Stomach (tissue), 9 donors: ENCODE data around the gene PPP5C. TPM values are rescaled to one million over a fixed set of nuclear protein-coding genes. Genes with fewer than 3 reads are reported as not detected.
"Not testable (repeated sequence)": the region's sequence is repeated elsewhere in the genome, so short reads cannot be mapped to it uniquely, and the experiment has no call there.

Experiments
- DNase-seq, 2 donors: peaks; one replicate each; pipeline versions ENCODE4 v3.0.0 to v3.0.0-alpha.2; 2013 to 2019
- H3K27ac ChIP-seq, 5 donors: fragments of 200-600 bp in 4 of 5; sonication (generic) in 4 of 5; one replicate each; pipeline ENCODE4 v1.5.1; 2013 to 2019; ENCODE audit warnings: mild to moderate bottlenecking in 1 of 5, moderate library complexity in 1 of 5
- H3K27me3 ChIP-seq, 3 donors: fragments of 200-600 bp; sonication (generic); one replicate each; pipeline ENCODE4 v1.5.1; 2017 to 2019; ENCODE audit warnings: mixed run types in 1 of 3
- H3K36me3 ChIP-seq, 4 donors: fragments of 200-600 bp; sonication (generic); 1 replicate in 3 of 4; 2 replicates in 1 of 4; pipeline ENCODE4 v1.5.1; 2016 to 2019
- H3K4me1 ChIP-seq, 4 donors: fragments of 200-600 bp; sonication (generic); one replicate each; pipeline ENCODE4 v1.5.1; 2016 to 2019
- H3K4me3 ChIP-seq, 4 donors: fragments of 200-600 bp; sonication (generic) in 3 of 4; one replicate each; pipeline ENCODE4 v1.5.1; 2016 to 2019; ENCODE audit warnings: mild to moderate bottlenecking in 1 of 4
- H3K9me3 ChIP-seq, 4 donors: fragments of 200-600 bp; sonication (generic); one replicate each; pipeline ENCODE4 v1.5.1; 2016 to 2019
- CTCF ChIP-seq, 7 experiments: fragments of 450-650 bp in 4 of 7; fragments of 200-600 bp in 3 of 7; sonication (generic) in 3 of 7; IDR thresholded peaks; one replicate each; pipeline ENCODE4 v1.5.1; 2016 to 2019; ENCODE audit warnings: antibody characterized with exemption in 7 of 7, control low read depth in 2 of 7, mild to moderate bottlenecking in 1 of 7
- EP300 ChIP-seq: sonication (generic); formaldehyde crosslinking; IDR thresholded peaks from one replicate; pipeline ENCODE4 v1.6.1; 2017; ENCODE audit warnings: antibody characterized with exemption
- POLR2A ChIP-seq, 4 donors: fragments of 450-650 bp; IDR thresholded peaks; one replicate each; pipeline ENCODE4 v1.6.1; 2016; ENCODE audit warnings: antibody characterized with exemption in 4 of 4, control low read depth in 2 of 4, mild to moderate bottlenecking in 1 of 4, moderate library complexity in 1 of 4
- POLR2AphosphoS5 ChIP-seq, 3 donors: sonication (generic); formaldehyde crosslinking; IDR thresholded peaks; one replicate each; pipeline ENCODE4 v1.6.1; 2016; ENCODE audit warnings: antibody characterized with exemption in 3 of 3
- WGBS, 5 donors: extraction: QIAGEN DNeasy Blood & Tissue Kit in 3 of 5; methylation state at CpG; one replicate each; pipeline versions ENCODE4 v1.1.5 to v1.1.7; 2013 to 2018; 5-methylcytosine and 5-hydroxymethylcytosine counted together
- intact Hi-C: fragments of 100-400 bp; cut with DNase I; formaldehyde crosslinking; loops from one replicate; pipeline ENCODE4 v1.15.1; 2023; ENCODE audit warnings: low total_unique reads
- polyA plus RNA-seq, 3 donors: library from polyadenylated mRNA; stranded (reverse); fragments of 200-250 nt; gene quantifications; one replicate each; pipeline ENCODE4 v1.2.3, GENCODE V29; 2013
- small RNA-seq, 4 donors: library from RNA; depleted of rRNA; stranded (forward); fragments of <200 nt; gene quantifications; one replicate each; pipeline ENCODE3, GENCODE V24; 2016
- total RNA-seq, 5 donors: library from RNA; depleted of rRNA; stranded (reverse); fragments of >200 nt; gene quantifications; one replicate each; pipeline versions ENCODE4 v1.1.0 to v1.2.3, GENCODE V29; 2014 to 2016
- donor health status: healthy with polysubstance abuse.
- donor health status: Bipolar disorder and iron deficiency.
- donor health status: healthy.

The PPP5C gene
- total and polyA plus RNA-seq, 8 donors = 29.6 to 124 (median 63.4) TPM

DNA sequence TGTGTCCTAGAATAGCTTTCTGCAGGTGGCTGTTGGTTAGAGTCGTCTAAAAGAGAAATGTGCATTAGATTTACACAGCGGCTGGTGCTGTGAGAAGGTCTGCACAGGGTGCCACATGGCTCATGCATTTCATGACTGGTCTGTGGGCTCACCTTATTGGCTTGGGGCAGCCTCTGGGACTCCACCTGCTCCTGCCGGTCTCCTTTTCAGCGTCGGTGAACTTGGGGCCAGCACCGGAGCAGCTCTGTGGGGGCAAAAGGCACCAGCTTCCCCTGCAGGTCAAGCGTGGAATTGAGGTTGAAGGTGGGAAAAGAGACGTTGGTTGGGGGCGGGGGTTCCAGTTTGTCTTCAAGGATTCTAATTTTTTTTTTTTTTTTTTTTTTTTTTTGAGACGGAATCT is 84.9 kb downstream of the PPP5C start:
- intact Hi-C loops = no loop called here
- Histone ChIP-seq H3K27me3 (peaks cover 0 to 81% (median 17%) of the 10 kb centered on the region in 3 donors), H3K27ac (no peak overlapping the region), H3K4me1 (peaks cover 0 to 18% (median 10%) of the 10 kb centered on the region in 4 donors), H3K36me3 (no peaks in the 10 kb centered on the region), H3K4me3 (no peak overlapping the region), H3K9me3 (no peaks in the 10 kb centered on the region)
- 26 to 42% (median 35%) methylated on average over 8 to 10 of the region's 10 CpGs for WGBS, 5 donors
- peak in 1 of 2 donors; percentile 55 for DNase-seq
- TF ChIP-seq POLR2A (IDR thresholded peaks at IDR 0.05) (no peak), POLR2AphosphoS5 (IDR thresholded peaks at IDR 0.05) (no peak), CTCF (IDR thresholded peaks at IDR 0.05) (no peak), EP300 (no peak)

- intact Hi-C loops, H3K36me3 ChIP-seq, H3K27ac ChIP-seq, H3K4me1 ChIP-seq, H3K9me3 ChIP-seq, DNase-seq, H3K4me3 ChIP-seq: not testable (repeated sequence)
- WGBS, 5 donors = 55 to 64% (median 62%) methylated on average over 7 of the region's 7 CpGs
- peaks cover 0 to 65% (median 10%) of the 10 kb centered on the region in 3 donors for H3K27me3 ChIP-seq
Observed at GRCh38 chr19:46433470-46433869, 86.6 kb downstream of the PPP5C start.

DNA sequence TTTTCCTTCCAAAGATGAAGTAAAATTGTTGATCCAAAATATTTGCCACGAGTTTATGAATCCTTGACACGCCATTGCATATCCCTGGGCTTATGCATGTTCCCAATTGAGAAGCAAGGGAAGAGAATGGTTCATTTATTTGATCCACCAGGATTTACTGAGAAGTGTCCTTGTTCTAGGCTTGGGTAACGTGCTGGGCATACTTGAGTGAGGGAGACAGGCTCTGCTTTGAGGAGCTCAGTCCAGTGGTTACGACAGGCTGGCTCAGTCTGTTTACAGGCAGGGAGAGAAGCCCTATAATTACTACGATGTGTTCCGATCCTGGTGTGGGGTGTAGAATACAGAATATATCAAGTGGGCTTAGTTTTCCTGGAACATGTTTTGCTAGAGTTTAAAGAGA is 88.1 kb downstream of the PPP5C start:
- Histone ChIP-seq H3K36me3 (no peaks in the 10 kb centered on the region), H3K9me3 (no peaks in the 10 kb centered on the region), H3K27me3 (peaks cover 0 to 49% (median 5%) of the 10 kb centered on the region in 3 donors), H3K27ac (no peak overlapping the region), H3K4me3 (no peak overlapping the region), H3K4me1 (no peaks in the 10 kb centered on the region)
- 49 to 61% (median 50%) methylated on average over 6 of the region's 6 CpGs for WGBS, 5 donors
- TF ChIP-seq POLR2AphosphoS5 (IDR thresholded peaks at IDR 0.05) (no peak), CTCF (IDR thresholded peaks at IDR 0.05) (no peak), POLR2A (IDR thresholded peaks at IDR 0.05) (no peak), EP300 (no peak)
- no peak for DNase-seq
- intact Hi-C loops = no loop called here

- intact Hi-C loops, H3K9me3 ChIP-seq, H3K36me3 ChIP-seq, H3K27ac ChIP-seq, DNase-seq, H3K4me3 ChIP-seq, H3K4me1 ChIP-seq: not testable (repeated sequence)
- H3K27me3 ChIP-seq = peaks cover 0 to 45% (median 5%) of the 10 kb centered on the region in 3 donors
- WGBS, 5 donors = 94 to 97% (median 96%) methylated on average over 4 of the region's 4 CpGs
Observed at GRCh38 chr19:46435689-46436088, 88.8 kb downstream of the PPP5C start.

Small RNAs within 50 kb of the gene (small RNA-seq; reads per million reads assigned to genes)
- gene RNU6-924P = 0 reads per million in 4 donors

Other genes starting within 250 kb of the PPP5C start
- gene IGFL3, start 222.4 kb upstream of the PPP5C start, total RNA-seq = not detected
- gene IGFL3, start 222.4 kb upstream of the PPP5C start, polyA plus RNA-seq = not detected
- gene IGFL2, start 198.8 kb upstream of the PPP5C start, total RNA-seq = not detected
- under 1 TPM in 1 of 3 donors, not detected in 2; 0.45 TPM for gene IGFL2, start 198.8 kb upstream of the PPP5C start, polyA plus RNA-seq
- gene IGFL1, start 117.3 kb upstream of the PPP5C start, total RNA-seq = not detected
- under 1 TPM in 2 of 3 donors, not detected in 1; 0.50 to 0.88 TPM for gene IGFL1, start 117.3 kb upstream of the PPP5C start, polyA plus RNA-seq
- gene HIF3A, start 50.0 kb upstream of the PPP5C start, total RNA-seq = 100 to 1,000 TPM in 4 of 5 donors, 10 to 100 TPM in 1; 83.2 to 235 (median 144) TPM
- gene HIF3A, start 50.0 kb upstream of the PPP5C start, polyA plus RNA-seq = 10 to 100 TPM; 17.6 to 22.0 (median 20.5) TPM
- gene CCDC8, start 66.5 kb downstream of the PPP5C start, total RNA-seq = 10 to 100 TPM in 1 of 5 donors, under 1 TPM in 2, not detected in 2; 0.29 to 22.9 (median 0.89) TPM
- 1 to 10 TPM; 1.4 to 4.4 (median 3.8) TPM for gene CCDC8, start 66.5 kb downstream of the PPP5C start, polyA plus RNA-seq
- under 1 TPM in 1 of 5 donors, not detected in 4; 0.18 TPM for gene PNMA8C, start 81.8 kb downstream of the PPP5C start, total RNA-seq
- under 1 TPM in 1 of 3 donors, not detected in 2; 0.05 TPM for gene PNMA8C, start 81.8 kb downstream of the PPP5C start, polyA plus RNA-seq
- gene PNMA8A, start 124.5 kb downstream of the PPP5C start, total RNA-seq = 1 to 10 TPM in 2 of 5 donors, under 1 TPM in 1, not detected in 2; 0.43 to 4.8 (median 3.1) TPM
- 1 to 10 TPM; 1.1 to 1.5 (median 1.3) TPM for gene PNMA8A, start 124.5 kb downstream of the PPP5C start, polyA plus RNA-seq
- gene PNMA8B, start 148.8 kb downstream of the PPP5C start, total RNA-seq = 1 to 10 TPM in 2 of 5 donors, under 1 TPM in 2, not detected in 1; under 0.01 to 4.1 (median 0.72) TPM
- 1 to 10 TPM in 1 of 3 donors, under 1 TPM in 2; 0.40 to 1.1 (median 0.76) TPM for gene PNMA8B, start 148.8 kb downstream of the PPP5C start, polyA plus RNA-seq